K562 (cell line): Measurements from ENCODE around the gene AGO1. TPM values are rescaled to one million over a fixed set of nuclear protein-coding genes. Genes with fewer than 3 reads are reported as not detected.

Experiments used
- CBX2 ChIP-seq: fragments of 200-600 bp; sonication (generic); IDR thresholded peaks from one replicate; pipeline ENCODE4 v1.6.1; 2012; ENCODE audit warnings: mild to moderate bottlenecking, low read length, inconsistent platforms; ENCODE audit not compliant: insufficient read depth, poor library complexity, severe bottlenecking
- JUNB ChIP-seq: fragments of 450-650 bp; formaldehyde crosslinking; conservative IDR thresholded peaks from 2 replicates; pipeline ENCODE4 v1.4.0; 2020; ENCODE audit warnings: mild to moderate bottlenecking
- NR1H2 ChIP-seq: sonication (generic); formaldehyde crosslinking; IDR thresholded peaks from 2 replicates; pipeline ENCODE4 v1.4.0; 2020; ENCODE audit warnings: mild to moderate bottlenecking, missing genetic modification reagents
- OTX1 ChIP-seq: fragments of 450-650 bp; formaldehyde crosslinking; IDR thresholded peaks from 2 replicates; pipeline ENCODE4 v1.4.0; 2022; ENCODE audit warnings: mild to moderate bottlenecking
- PHF20 ChIP-seq: fragments of 450-650 bp; IDR thresholded peaks from 2 replicates; pipeline ENCODE4 v1.6.1; 2018; ENCODE audit not compliant: partially characterized antibody
- SMAD2 ChIP-seq: fragments of 150-350 bp; IDR thresholded peaks from 2 replicates; pipeline ENCODE4 v1.6.1; 2014; ENCODE audit warnings: low read depth, mild to moderate bottlenecking, low read length
- polyA plus RNA-seq, 8 experiments: library from polyadenylated mRNA; depleted of rRNA in 4 of 8; stranded (reverse) in 5 of 8; unstranded in 3 of 8; fragments of >200 nt; fragmentation: Nextera tagmentation in 2 of 8; fragmentation: Illumina TruSeq in 1 of 8; extraction: Ambion mirVana in 2 of 8; extraction: Trizol in 1 of 8; gene quantifications; 2 replicates each; pipeline versions ENCODE4 v1.2.1 to v1.2.3, GENCODE V29; 2011 to 2014; ENCODE audit warnings: inconsistent platforms in 1 of 8, missing spikeins in 1 of 8
- total RNA-seq, 7 experiments: library from RNA; depleted of rRNA in 6 of 7; stranded (reverse); fragments of >200 nt in 6 of 7; fragmentation: Illumina TruSeq in 2 of 7; extraction: Trizol in 2 of 7; gene quantifications; 2 replicates each; pipeline versions ENCODE4 v1.2.1 to v1.2.3, GENCODE V29; 2011 to 2021; ENCODE audit warnings: low replicate concordance in 1 of 7
- TF ChIP-seq, protein P1 (sequence below): fragments of 250-450 bp; sonication (Bioruptor Pico); IDR thresholded peaks from 2 replicates; pipeline ENCODE4 v1.5.0; 2021
- TF ChIP-seq, protein P2 (sequence below): sonication (generic); formaldehyde crosslinking; IDR thresholded peaks from 2 replicates; pipeline ENCODE4 v1.8.0; 2022; ENCODE audit warnings: missing genetic modification reagents, mild to moderate bottlenecking, moderate library complexity, borderline replicate concordance
- TF ChIP-seq, protein P3 (sequence below), 2 experiments: fragments of 450-650 bp; IDR thresholded peaks; 2 replicates each; pipeline ENCODE4 v1.6.1; 2016; ENCODE audit warnings: mild to moderate bottlenecking in 2 of 2, borderline replicate concordance in 1 of 2, low read depth in 1 of 2, moderate library complexity in 1 of 2
- TF ChIP-seq, protein P4 (sequence below): sonication (generic); formaldehyde crosslinking; IDR thresholded peaks from 2 replicates; pipeline ENCODE4 v1.8.0; 2022; ENCODE audit warnings: missing genetic modification reagents, mild to moderate bottlenecking, borderline replicate concordance

AGO1 gene
- total and polyA plus RNA-seq, 9 of the 15 experiments (the other 6 are each of a cell fraction or from before 2014, with no cell fraction given), result 7.3 to 64.2 (median 26.0) TPM

DNA sequence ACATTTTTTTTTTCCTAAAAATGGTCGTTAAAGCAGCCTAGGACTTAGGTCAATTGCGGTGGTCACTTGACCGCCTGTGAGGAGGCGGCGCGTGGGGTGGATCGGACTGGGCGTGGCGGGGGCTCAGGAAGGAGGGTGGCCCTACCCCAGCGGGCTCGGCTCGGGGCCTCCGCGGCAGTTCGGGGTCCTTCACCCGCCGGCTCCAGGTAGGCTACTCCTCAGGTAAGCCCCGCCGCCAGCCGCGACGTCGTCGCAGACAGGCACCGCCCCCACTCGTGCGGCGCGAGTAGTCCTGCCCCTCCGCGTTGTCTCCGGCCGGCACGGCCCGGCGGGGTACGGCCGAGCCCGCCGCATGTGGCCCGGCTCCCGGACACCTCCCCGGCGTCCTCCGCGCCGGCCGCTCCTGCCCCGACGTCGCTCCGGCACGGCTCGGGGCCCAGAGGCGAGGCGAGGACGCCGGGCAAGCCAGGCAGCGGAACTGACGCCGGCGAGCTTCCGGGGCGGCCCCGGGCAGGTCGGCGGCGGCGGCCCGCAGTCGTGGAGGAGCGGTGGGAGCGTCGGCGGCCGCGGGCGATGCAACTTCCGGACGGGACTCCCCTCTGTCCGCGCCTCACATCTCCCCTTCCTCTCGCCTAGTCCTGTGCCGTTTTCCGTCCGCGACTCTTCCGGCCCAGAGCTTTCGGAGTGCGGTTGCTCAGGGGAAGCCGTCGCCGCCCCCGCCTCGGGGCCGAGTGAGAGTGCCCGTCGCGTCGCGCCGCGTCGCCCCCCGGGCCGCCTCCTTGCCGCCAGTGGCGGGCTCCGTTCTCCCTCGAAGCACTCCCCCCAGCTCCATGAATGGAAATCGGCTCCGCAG, 47.8 kb downstream of the AGO1 start, which contains the start of gene AGO3 (continued):
- TF ChIP-seq, protein P1, sequence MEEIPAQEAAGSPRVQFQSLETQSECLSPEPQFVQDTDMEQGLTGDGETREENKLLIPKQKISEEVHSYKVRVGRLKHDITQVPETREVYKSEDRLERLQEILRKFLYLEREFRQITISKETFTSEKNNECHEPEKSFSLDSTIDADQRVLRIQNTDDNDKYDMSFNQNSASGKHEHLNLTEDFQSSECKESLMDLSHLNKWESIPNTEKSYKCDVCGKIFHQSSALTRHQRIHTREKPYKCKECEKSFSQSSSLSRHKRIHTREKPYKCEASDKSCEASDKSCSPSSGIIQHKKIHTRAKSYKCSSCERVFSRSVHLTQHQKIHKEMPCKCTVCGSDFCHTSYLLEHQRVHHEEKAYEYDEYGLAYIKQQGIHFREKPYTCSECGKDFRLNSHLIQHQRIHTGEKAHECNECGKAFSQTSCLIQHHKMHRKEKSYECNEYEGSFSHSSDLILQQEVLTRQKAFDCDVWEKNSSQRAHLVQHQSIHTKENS (CRISPR knock-in tag), result no peak
- TF ChIP-seq, protein P2, sequence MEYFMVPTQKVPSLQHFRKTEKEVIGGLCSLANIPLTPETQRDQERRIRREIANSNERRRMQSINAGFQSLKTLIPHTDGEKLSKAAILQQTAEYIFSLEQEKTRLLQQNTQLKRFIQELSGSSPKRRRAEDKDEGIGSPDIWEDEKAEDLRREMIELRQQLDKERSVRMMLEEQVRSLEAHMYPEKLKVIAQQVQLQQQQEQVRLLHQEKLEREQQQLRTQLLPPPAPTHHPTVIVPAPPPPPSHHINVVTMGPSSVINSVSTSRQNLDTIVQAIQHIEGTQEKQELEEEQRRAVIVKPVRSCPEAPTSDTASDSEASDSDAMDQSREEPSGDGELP (CRISPR knock-in tag), result peak; percentile 60
- peak; percentile 88 for TF ChIP-seq PHF20
- no peak for TF ChIP-seq SMAD2
- TF ChIP-seq, protein P3, sequence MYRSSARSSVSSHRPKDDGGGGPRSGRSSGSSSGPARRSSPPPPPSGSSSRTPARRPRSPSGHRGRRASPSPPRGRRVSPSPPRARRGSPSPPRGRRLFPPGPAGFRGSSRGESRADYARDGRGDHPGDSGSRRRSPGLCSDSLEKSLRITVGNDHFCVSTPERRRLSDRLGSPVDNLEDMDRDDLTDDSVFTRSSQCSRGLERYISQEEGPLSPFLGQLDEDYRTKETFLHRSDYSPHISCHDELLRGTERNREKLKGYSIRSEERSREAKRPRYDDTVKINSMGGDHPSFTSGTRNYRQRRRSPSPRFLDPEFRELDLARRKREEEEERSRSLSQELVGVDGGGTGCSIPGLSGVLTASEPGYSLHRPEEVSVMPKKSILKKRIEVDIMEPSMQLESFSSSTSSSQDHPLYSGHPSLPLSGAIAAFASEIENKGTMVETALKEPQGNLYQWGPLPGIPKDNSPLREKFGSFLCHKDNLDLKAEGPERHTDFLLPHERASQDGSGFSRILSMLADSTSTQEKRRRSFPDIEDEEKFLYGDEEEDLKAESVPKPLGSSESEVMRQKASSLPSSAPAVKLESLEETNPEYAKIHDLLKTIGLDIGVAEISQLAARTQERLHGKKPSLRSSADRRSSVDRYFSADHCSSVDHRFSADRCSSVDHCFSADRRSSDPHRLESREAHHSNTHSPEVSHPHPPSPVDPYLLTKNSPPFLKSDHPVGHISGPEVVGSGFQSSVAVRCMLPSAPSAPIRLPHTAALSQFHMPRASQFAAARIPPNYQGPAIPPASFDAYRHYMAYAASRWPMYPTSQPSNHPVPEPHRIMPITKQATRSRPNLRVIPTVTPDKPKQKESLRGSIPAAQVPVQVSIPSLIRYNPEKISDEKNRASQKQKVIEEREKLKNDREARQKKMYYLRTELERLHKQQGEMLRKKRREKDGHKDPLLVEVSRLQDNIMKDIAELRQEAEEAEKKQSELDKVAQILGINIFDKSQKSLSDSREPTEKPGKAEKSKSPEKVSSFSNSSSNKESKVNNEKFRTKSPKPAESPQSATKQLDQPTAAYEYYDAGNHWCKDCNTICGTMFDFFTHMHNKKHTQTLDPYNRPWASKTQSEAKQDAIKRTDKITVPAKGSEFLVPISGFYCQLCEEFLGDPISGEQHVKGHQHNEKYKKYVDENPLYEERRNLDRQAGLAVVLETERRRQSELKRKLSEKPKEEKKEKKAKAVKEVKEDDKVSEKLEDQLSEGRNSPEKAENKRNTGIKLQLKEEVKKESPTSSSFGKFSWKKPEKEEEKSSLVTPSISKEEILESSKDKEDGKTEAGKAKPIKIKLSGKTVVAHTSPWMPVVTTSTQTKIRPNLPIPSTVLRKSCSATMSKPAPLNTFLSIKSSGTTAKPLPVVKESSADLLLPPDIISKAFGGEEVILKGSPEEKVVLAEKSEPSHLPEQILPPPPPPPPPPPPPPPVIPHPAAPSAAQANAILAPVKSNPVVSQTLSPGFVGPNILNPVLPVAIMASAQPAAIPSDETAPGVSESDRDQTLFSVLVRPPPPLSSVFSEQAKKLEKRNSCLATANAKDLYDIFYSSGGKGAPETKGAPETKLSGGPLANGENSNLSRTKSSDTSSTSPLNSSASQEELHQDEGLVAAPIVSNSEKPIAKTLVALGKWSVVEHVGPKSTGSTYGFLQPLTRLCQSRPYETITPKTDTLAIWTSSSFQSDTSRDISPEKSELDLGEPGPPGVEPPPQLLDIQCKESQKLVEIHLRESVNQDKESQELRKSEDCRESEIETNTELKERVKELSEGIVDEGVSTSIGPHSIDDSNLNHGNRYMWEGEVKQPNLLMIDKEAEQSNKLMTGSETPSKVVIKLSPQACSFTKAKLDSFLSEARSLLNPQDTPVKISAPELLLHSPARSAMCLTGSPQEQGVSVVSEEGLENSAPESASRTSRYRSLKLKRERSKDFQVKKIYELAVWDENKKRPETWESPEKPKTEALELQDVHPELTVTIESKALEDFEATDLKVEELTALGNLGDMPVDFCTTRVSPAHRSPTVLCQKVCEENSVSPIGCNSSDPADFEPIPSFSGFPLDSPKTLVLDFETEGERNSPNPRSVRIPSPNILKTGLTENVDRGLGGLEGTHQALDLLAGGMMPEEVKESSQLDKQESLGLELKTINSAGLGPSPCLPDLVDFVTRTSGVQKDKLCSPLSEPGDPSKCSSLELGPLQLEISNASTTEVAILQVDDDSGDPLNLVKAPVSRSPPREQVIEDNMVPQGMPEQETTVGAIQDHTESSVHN (IDR thresholded peaks at IDR 0.05; ENCODE audit: borderline replicate concordance in 1 of 2, low read depth in 1 of 2), result no peak
- TF ChIP-seq OTX1 (CRISPR knock-in tag), result peak; percentile 81; the same call in 1 of the 2 replicates
- no peak for TF ChIP-seq CBX2
- TF ChIP-seq, protein P4, sequence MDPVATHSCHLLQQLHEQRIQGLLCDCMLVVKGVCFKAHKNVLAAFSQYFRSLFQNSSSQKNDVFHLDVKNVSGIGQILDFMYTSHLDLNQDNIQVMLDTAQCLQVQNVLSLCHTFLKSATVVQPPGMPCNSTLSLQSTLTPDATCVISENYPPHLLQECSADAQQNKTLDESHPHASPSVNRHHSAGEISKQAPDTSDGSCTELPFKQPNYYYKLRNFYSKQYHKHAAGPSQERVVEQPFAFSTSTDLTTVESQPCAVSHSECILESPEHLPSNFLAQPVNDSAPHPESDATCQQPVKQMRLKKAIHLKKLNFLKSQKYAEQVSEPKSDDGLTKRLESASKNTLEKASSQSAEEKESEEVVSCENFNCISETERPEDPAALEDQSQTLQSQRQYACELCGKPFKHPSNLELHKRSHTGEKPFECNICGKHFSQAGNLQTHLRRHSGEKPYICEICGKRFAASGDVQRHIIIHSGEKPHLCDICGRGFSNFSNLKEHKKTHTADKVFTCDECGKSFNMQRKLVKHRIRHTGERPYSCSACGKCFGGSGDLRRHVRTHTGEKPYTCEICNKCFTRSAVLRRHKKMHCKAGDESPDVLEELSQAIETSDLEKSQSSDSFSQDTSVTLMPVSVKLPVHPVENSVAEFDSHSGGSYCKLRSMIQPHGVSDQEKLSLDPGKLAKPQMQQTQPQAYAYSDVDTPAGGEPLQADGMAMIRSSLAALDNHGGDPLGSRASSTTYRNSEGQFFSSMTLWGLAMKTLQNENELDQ (CRISPR knock-in tag), result peak; percentile 42; the same call in 1 of the 2 replicates
- TF ChIP-seq NR1H2 (CRISPR knock-in tag), result peak; percentile 25; the same call in 1 of the 2 replicates
- TF ChIP-seq JUNB, result no peak
